ENCODE results near the gene DES.

DES gene

DNA sequence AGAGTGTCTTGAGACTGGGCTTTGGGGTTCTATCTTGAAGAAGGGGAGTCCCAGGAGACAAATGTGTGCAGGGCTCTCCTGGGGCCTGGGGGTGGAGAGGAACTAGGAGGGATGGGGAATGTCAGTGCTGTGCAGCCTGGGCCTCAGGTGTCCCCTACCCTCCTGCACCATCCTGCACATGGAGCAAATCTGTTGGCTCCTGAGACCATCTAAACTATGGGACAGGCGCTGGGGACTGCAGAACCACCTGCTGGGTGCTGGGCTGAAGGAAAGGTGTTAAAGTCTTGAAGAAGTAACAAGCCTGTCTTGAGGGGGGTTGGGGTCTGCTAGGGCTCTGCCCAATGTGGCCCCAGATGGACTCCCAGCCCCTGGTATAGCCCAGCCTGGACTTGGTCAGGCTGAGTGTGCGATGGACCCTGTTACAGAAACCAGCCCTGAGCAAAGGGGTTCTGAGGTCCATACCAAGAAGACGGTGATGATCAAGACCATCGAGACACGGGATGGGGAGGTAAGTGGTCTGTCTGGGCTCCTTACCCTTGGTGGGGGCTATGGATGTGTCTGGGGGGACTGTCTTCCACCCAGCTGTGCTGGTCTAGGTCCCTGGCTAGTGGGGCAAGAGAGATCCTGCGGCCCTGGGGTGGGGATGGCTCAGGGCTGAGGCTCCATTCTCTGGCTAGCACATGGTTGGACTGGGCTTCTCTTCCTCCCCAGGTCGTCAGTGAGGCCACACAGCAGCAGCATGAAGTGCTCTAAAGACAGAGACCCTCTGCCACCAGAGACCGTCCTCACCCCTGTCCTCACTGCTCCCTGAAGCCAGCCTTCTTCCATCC is 7.3 kb downstream of the DES start:
- H3K79me2 ChIP-seq (ENCODE audit: low read length): no peaks in the 10 kb centered on the region
- no peaks in the 10 kb centered on the region for H3K9me3 ChIP-seq (ENCODE audit: insufficient read depth, low read length)
- no peak overlapping the region for H3K4me3 ChIP-seq (ENCODE audit: low read length)
- H3K27ac ChIP-seq (ENCODE audit: low read length): no peak overlapping the region
- H3K4me1 ChIP-seq (ENCODE audit: low read length): no peaks in the 10 kb centered on the region
- no peaks in the 10 kb centered on the region for H4K20me1 ChIP-seq (ENCODE audit: insufficient read depth, low read length)
- no peaks in the 10 kb centered on the region for H3K36me3 ChIP-seq (replicated peaks; ENCODE audit: low read depth, low read length)
- H3K27me3 ChIP-seq (ENCODE audit: low read depth, low read length): no peaks in the 10 kb centered on the region
- no peak for TF ChIP-seq EZH2phosphoT487 (IDR thresholded peaks at IDR 0.05; ENCODE audit: low read depth)
- TF ChIP-seq, protein P1, sequence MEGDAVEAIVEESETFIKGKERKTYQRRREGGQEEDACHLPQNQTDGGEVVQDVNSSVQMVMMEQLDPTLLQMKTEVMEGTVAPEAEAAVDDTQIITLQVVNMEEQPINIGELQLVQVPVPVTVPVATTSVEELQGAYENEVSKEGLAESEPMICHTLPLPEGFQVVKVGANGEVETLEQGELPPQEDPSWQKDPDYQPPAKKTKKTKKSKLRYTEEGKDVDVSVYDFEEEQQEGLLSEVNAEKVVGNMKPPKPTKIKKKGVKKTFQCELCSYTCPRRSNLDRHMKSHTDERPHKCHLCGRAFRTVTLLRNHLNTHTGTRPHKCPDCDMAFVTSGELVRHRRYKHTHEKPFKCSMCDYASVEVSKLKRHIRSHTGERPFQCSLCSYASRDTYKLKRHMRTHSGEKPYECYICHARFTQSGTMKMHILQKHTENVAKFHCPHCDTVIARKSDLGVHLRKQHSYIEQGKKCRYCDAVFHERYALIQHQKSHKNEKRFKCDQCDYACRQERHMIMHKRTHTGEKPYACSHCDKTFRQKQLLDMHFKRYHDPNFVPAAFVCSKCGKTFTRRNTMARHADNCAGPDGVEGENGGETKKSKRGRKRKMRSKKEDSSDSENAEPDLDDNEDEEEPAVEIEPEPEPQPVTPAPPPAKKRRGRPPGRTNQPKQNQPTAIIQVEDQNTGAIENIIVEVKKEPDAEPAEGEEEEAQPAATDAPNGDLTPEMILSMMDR (IDR thresholded peaks at IDR 0.05; ENCODE audit: low read depth, low read length): no peak
- no peak overlapping the region for H2AFZ ChIP-seq (ENCODE audit: low read depth, low read length)
- no peak overlapping the region for H3K9ac ChIP-seq (ENCODE audit: low read length)
- no peak overlapping the region for H3K4me2 ChIP-seq (ENCODE audit: low read length)

GRCh38 chr2:219426068-219426443 is 7.9 kb downstream of the DES start:
- Histone ChIP-seq H3K4me2 (ENCODE audit: low read length) (no peak overlapping the region), H3K4me1 (ENCODE audit: low read length) (no peaks in the 10 kb centered on the region), H3K79me2 (ENCODE audit: low read length) (no peaks in the 10 kb centered on the region), H3K4me3 (ENCODE audit: low read length) (no peak overlapping the region), H3K36me3 (replicated peaks; ENCODE audit: low read depth, low read length) (no peaks in the 10 kb centered on the region), H3K9ac (ENCODE audit: low read length) (no peak overlapping the region), H3K9me3 (ENCODE audit: insufficient read depth, low read length) (no peaks in the 10 kb centered on the region), H3K27me3 (ENCODE audit: low read depth, low read length) (no peaks in the 10 kb centered on the region), H4K20me1 (ENCODE audit: insufficient read depth, low read length) (no peaks in the 10 kb centered on the region), H3K27ac (ENCODE audit: low read length) (no peak overlapping the region), H2AFZ (ENCODE audit: low read depth, low read length) (no peak overlapping the region)
- TF ChIP-seq EZH2phosphoT487 (IDR thresholded peaks at IDR 0.05; ENCODE audit: low read depth): no peak
- TF ChIP-seq, protein P1 (IDR thresholded peaks at IDR 0.05; ENCODE audit: low read depth, low read length): no peak

- Histone ChIP-seq H3K27ac (ENCODE audit: low read length) (no peak overlapping the region), H3K9me3 (ENCODE audit: insufficient read depth, low read length) (no peaks in the 10 kb centered on the region), H3K4me1 (ENCODE audit: low read length) (no peaks in the 10 kb centered on the region), H3K4me2 (ENCODE audit: low read length) (no peak overlapping the region), H3K36me3 (replicated peaks; ENCODE audit: low read depth, low read length) (no peaks in the 10 kb centered on the region), H3K9ac (ENCODE audit: low read length) (no peak overlapping the region), H3K27me3 (ENCODE audit: low read depth, low read length) (no peaks in the 10 kb centered on the region), H3K4me3 (ENCODE audit: low read length) (no peak overlapping the region), H2AFZ (ENCODE audit: low read depth, low read length) (no peak overlapping the region), H4K20me1 (ENCODE audit: insufficient read depth, low read length) (no peaks in the 10 kb centered on the region), H3K79me2 (ENCODE audit: low read length) (no peaks in the 10 kb centered on the region)
- TF ChIP-seq, protein P1 (IDR thresholded peaks at IDR 0.05; ENCODE audit: low read depth, low read length): no peak
- no peak for TF ChIP-seq EZH2phosphoT487 (IDR thresholded peaks at IDR 0.05; ENCODE audit: low read depth)
These were observed 8.5 kb downstream of the DES start for GRCh38 chr2:219426534-219427136.

GRCh38 chr2:219428469-219428868 is 10.3 kb downstream of the DES start:
- TF ChIP-seq EZH2phosphoT487 (IDR thresholded peaks at IDR 0.05; ENCODE audit: low read depth): no peak
- TF ChIP-seq, protein P1 (IDR thresholded peaks at IDR 0.05; ENCODE audit: low read depth, low read length): no peak
- Histone ChIP-seq H4K20me1 (ENCODE audit: insufficient read depth, low read length) (no peaks in the 10 kb centered on the region), H3K9me3 (ENCODE audit: insufficient read depth, low read length) (no peaks in the 10 kb centered on the region)

More at GRCh38 chr2:219428469-219428868, 10.3 kb downstream of the DES start:
- Histone ChIP-seq H2AFZ (ENCODE audit: low read depth, low read length) (no peak overlapping the region), H3K4me3 (ENCODE audit: low read length) (no peak overlapping the region), H3K27me3 (ENCODE audit: low read depth, low read length) (no peaks in the 10 kb centered on the region), H3K9ac (ENCODE audit: low read length) (no peak overlapping the region), H3K4me2 (ENCODE audit: low read length) (no peak overlapping the region), H3K4me1 (ENCODE audit: low read length) (no peaks in the 10 kb centered on the region), H3K27ac (ENCODE audit: low read length) (no peak overlapping the region), H3K36me3 (replicated peaks; ENCODE audit: low read depth, low read length) (no peaks in the 10 kb centered on the region), H3K79me2 (ENCODE audit: low read length) (no peaks in the 10 kb centered on the region)
